A549 (cell line): ENCODE measurements around the gene TDRKH. TPM values are rescaled to one million over a fixed set of nuclear protein-coding genes. Genes with fewer than 3 reads are reported as not detected.

Experiments used
- ATAC-seq, 2 experiments: fragments of 200-7000 bp in 1 of 2; fragments of >200 bp in 1 of 2; cut with Nextera tagmentation in 1 of 2; cut with Tn5 transposase in 1 of 2; 3 replicates each; pipeline versions ENCODE4 v1.8.0 to v1.9.1; 2018 to 2020; ENCODE audit warnings: mild to moderate bottlenecking in 1 of 2, moderate library complexity in 1 of 2
- CTCF ChIA-PET: fragments of 300-600 bp; sonication (Branson Sonifier 250); formaldehyde crosslinking; extraction: SDS; loops from one replicate; lab custom pipeline; 2021; ENCODE audit warnings: antibody characterized with exemption, inconsistent platforms; lab: Yijun Ruan, JAX
- POLR2A ChIA-PET: fragments of 350-600 bp; formaldehyde crosslinking; extraction: SDS; loops from one replicate; lab custom pipeline; 2021; ENCODE audit warnings: antibody characterized with exemption, inconsistent platforms; lab: Yijun Ruan, JAX
- DNase-seq, 2 experiments: peaks; one replicate each; pipeline versions ENCODE4 v3.0.0 to v3.0.0-alpha.2; 2011 to 2016; ENCODE audit warnings: low read depth in 1 of 2, low spot score in 1 of 2
- FAIRE-seq: peaks from 2 replicates; lab custom pipeline; 2011; peaks lifted over from hg19 to GRCh38; lab: Jason Lieb, UNC
- H3K27ac ChIP-seq, 2 experiments: fragments of >200 bp; sonication (Bioruptor Twin); formaldehyde crosslinking; 3 replicates each; pipeline ENCODE4 v1.5.1; 2016 to 2017
- H3K4me1 ChIP-seq: fragments of >200 bp; sonication (Bioruptor Twin); formaldehyde crosslinking; 3 replicates; pipeline ENCODE4 v1.6.1; 2016
- H3K4me2 ChIP-seq: fragments of >200 bp; sonication (Bioruptor Twin); formaldehyde crosslinking; 3 replicates; pipeline ENCODE4 v1.6.1; 2016
- H3K4me3 ChIP-seq: fragments of >200 bp; sonication (Bioruptor Twin); formaldehyde crosslinking; 3 replicates; pipeline ENCODE4 v1.5.1; 2016
- H3K9me3 ChIP-seq: fragments of >200 bp; sonication (Bioruptor Twin); formaldehyde crosslinking; 3 replicates; pipeline ENCODE4 v1.6.1; 2016
- CBX8 ChIP-seq: fragments of 200-600 bp; sonication (generic); IDR thresholded peaks from 2 replicates; pipeline ENCODE4 v1.6.1; 2016
- CHD4 ChIP-seq: fragments of 200-600 bp; sonication (generic); IDR thresholded peaks from 2 replicates; pipeline ENCODE4 v1.6.1; 2016; ENCODE audit warnings: antibody characterized with exemption, mild to moderate bottlenecking, borderline replicate concordance
- EHF ChIP-seq: fragments of 250-450 bp; sonication (Bioruptor Pico); IDR thresholded peaks from 2 replicates; pipeline ENCODE4 v1.5.0; 2020; ENCODE audit warnings: mild to moderate bottlenecking
- EHMT2 ChIP-seq: fragments of 200-600 bp; sonication (generic); IDR thresholded peaks from 2 replicates; pipeline ENCODE4 v1.6.1; 2016; ENCODE audit warnings: antibody characterized with exemption, low read depth, mild to moderate bottlenecking, moderate library complexity
- ELK1 ChIP-seq: fragments of 150-350 bp; IDR thresholded peaks from 2 replicates; pipeline ENCODE4 v1.6.1; 2014; ENCODE audit warnings: low read depth, mild to moderate bottlenecking, low read length
- EP300 ChIP-seq, 2 experiments: fragments of >200 bp; sonication (Bioruptor Twin); formaldehyde crosslinking; IDR thresholded peaks; 2 replicates in 1 of 2; 3 replicates in 1 of 2; pipeline ENCODE4 v1.6.1; 2016 to 2017
- FOXS1 ChIP-seq: fragments of 250-450 bp; sonication (Bioruptor Pico); IDR thresholded peaks from 2 replicates; pipeline ENCODE4 v1.5.0; 2020; ENCODE audit warnings: mild to moderate bottlenecking, moderate library complexity
- GATA3 ChIP-seq: IDR thresholded peaks from 2 replicates; pipeline ENCODE4 v1.6.1; 2012; ENCODE audit warnings: borderline replicate concordance
- HDAC2 ChIP-seq: fragments of 200-600 bp; sonication (generic); IDR thresholded peaks from 2 replicates; pipeline ENCODE4 v1.6.1; 2016
- HOXA7 ChIP-seq: fragments of 250-450 bp; sonication (Bioruptor Pico); IDR thresholded peaks from 2 replicates; pipeline ENCODE4 v1.5.0; 2020; ENCODE audit warnings: mild to moderate bottlenecking, moderate library complexity
- JUN ChIP-seq, 2 experiments: fragments of >200 bp; sonication (Bioruptor Twin); formaldehyde crosslinking; IDR thresholded peaks; 2 replicates in 1 of 2; 3 replicates in 1 of 2; pipeline ENCODE4 v1.6.1; 2016 to 2017
- MAX ChIP-seq: IDR thresholded peaks from 2 replicates; pipeline ENCODE4 v1.6.1; 2012
- MYC ChIP-seq: IDR thresholded peaks from 2 replicates; pipeline ENCODE4 v1.6.1; 2012; ENCODE audit warnings: mild to moderate bottlenecking, inconsistent platforms, low read length, improper control_type of control experiment, borderline replicate concordance
- NFE2L2 ChIP-seq: fragments of 150-350 bp; conservative IDR thresholded peaks from 2 replicates; pipeline ENCODE4 v1.6.1; 2014; ENCODE audit warnings: low read length
- NPAS2 ChIP-seq: fragments of 250-450 bp; sonication (Bioruptor Pico); IDR thresholded peaks from 2 replicates; pipeline ENCODE4 v1.8.0; 2022; ENCODE audit warnings: mild to moderate bottlenecking, moderate library complexity, borderline replicate concordance
- PBX3 ChIP-seq: IDR thresholded peaks from 2 replicates; pipeline ENCODE4 v1.6.1; 2012
- POLR2A ChIP-seq: IDR thresholded peaks from 2 replicates; pipeline ENCODE4 v1.6.1; 2012; ENCODE audit warnings: mild to moderate bottlenecking, low read length
- RARB ChIP-seq: fragments of 250-450 bp; sonication (Bioruptor Pico); IDR thresholded peaks from 2 replicates; pipeline ENCODE4 v1.8.0; 2021; ENCODE audit warnings: mild to moderate bottlenecking, moderate library complexity
- RCOR1 ChIP-seq: fragments of 150-350 bp; IDR thresholded peaks from 2 replicates; pipeline ENCODE4 v1.6.1; 2014; ENCODE audit warnings: antibody characterized with exemption, low read length, low read depth
- RFX5 ChIP-seq: fragments of 450-650 bp; IDR thresholded peaks from 2 replicates; pipeline ENCODE4 v1.7.1; 2014; ENCODE audit warnings: antibody characterized with exemption, mild to moderate bottlenecking, moderate library complexity
- SMC3 ChIP-seq: fragments of >200 bp; sonication (Bioruptor Twin); formaldehyde crosslinking; IDR thresholded peaks from 3 replicates; pipeline ENCODE4 v1.6.1; 2018; ENCODE audit warnings: inconsistent platforms
- SREBF2 ChIP-seq: fragments of 450-650 bp; IDR thresholded peaks from 2 replicates; pipeline ENCODE4 v1.6.1; 2014; ENCODE audit warnings: mild to moderate bottlenecking, moderate library complexity
- TFCP2L1 ChIP-seq: fragments of 250-450 bp; sonication (Bioruptor Pico); IDR thresholded peaks from 2 replicates; pipeline ENCODE4 v1.5.0; 2021; ENCODE audit warnings: mild to moderate bottlenecking
- TP53 ChIP-seq: fragments of 250-450 bp; sonication (Bioruptor Pico); IDR thresholded peaks from 2 replicates; pipeline ENCODE4 v1.5.0; 2021; ENCODE audit warnings: mild to moderate bottlenecking, moderate library complexity
- USF2 ChIP-seq: fragments of 450-650 bp; IDR thresholded peaks from 2 replicates; pipeline ENCODE4 v1.6.1; 2014; ENCODE audit warnings: antibody characterized with exemption
- ZNF302 ChIP-seq: fragments of 250-450 bp; sonication (Bioruptor Pico); IDR thresholded peaks from 2 replicates; pipeline ENCODE4 v1.9.0; 2021; ENCODE audit warnings: inconsistent platforms, mild to moderate bottlenecking, moderate library complexity
- WGBS: methylation state at CpG from one replicate; pipeline ENCODE4 v1.1.6; 2017; ENCODE audit errors: missing lambda C conversion rate; 5-methylcytosine and 5-hydroxymethylcytosine counted together
- polyA plus RNA-seq, 4 experiments: library from polyadenylated mRNA; depleted of rRNA in 3 of 4; stranded (reverse); fragments of >200 nt; fragmentation: RNase III in 1 of 4; extraction: RNeasy Plus Mini Kit Qiagen cat#74134 plus additional on column Dnase treatment in 1 of 4; gene quantifications; 2 replicates in 3 of 4; 3 replicates in 1 of 4; pipeline ENCODE4 v1.2.3, GENCODE V29; 2011 to 2017
- TF ChIP-seq, protein P1 (sequence below): fragments of >200 bp; sonication (Bioruptor Twin); formaldehyde crosslinking; IDR thresholded peaks from 3 replicates; pipeline ENCODE4 v1.5.1; 2016

TDRKH gene
- polyA plus RNA-seq, 2 of the 4 experiments (the other 2 are of a cell fraction) = 7.7 to 8.8 TPM

DNA sequence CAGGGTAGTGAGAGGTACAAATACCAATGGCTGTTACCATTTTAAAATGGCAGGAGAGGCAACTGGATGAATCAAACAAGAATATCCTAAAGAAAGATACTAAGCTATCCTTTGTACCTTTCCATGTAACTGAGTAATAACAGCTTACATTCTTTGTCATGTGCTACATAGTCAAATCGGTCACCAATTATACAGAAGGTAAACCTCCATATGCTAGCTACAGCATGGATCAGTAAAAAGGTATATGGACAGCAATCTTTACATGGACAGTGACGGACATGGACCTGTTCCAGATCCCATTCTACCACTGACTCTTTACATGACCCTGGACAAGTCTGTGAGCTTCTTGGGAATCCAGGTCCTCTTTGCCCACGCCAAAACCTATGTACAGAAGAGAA lies 13.6 kb downstream of the TDRKH start:
- CTCF ChIA-PET = interaction anchor here (1.0 kb wide), 1 partner anchor 27 kb away, joined by 3 read pairs; no protein-coding TSS in a partner anchor
- H3K9me3 ChIP-seq = no peaks in the 10 kb centered on the region
- WGBS = 80% methylated on average over 3 of the region's 3 CpGs
- no peak for TF ChIP-seq ELK1
- TF ChIP-seq RFX5 = no peak
- no peak for TF ChIP-seq TFCP2L1 (CRISPR knock-in tag)
- no peak for TF ChIP-seq SREBF2
- no peak for TF ChIP-seq RCOR1
- TF ChIP-seq, all 56 proteins: peak for 0
- DNase-seq (no peak), ATAC-seq (no peak), FAIRE-seq (no peak)
- no peak overlapping the region for H3K27ac ChIP-seq
- POLR2A ChIA-PET = no interaction called here
- H3K4me2 ChIP-seq = no peak overlapping the region
- H3K4me1 ChIP-seq = no peaks in the 10 kb centered on the region
- no peak overlapping the region for H3K4me3 ChIP-seq

- FAIRE-seq = no peak
- CTCF ChIA-PET = interaction anchor here (1.0 to 2.0 kb wide), 4 partner anchors 12 to 41 kb away, joined by 3 to 8 read pairs (median 3); no protein-coding TSS in a partner anchor
Measured at GRCh38 chr1:151775894-151776664, 14.2 kb downstream of the TDRKH start.

DNA sequence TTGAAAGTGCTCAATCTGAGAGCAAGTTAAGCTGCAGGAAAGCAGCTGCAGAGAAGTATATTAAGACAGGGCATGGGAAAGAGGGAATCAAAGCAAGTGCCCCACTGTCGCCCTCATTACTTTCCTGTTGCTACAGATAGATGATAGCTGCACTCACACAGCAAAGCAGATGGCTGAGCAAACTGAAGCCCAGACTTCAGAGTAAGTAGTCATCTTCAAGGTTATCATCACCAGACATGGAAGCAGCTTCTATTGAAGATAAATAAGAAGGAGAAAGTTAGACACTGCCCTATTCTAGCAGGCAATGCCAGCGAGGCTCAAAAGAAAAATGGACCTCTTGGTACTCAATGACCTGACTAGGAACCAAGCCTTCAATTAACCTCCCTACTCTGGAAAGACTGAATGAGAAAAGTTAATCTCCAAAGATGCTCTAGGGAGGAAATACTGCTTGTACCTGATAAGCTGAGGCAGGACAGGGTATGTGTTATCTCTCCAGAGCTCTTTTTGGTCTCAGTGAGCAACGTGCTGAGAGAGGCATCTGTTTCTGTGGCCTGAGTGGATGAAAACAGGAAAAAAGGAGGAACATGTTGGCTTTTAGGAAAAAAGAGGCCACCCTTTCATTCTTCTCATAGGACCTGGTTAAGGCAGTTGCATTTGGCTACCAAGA lies 15.9 kb downstream of the TDRKH start:
- WGBS = 59% methylated on average over 3 of the region's 3 CpGs
- no peak overlapping the region for H3K27ac ChIP-seq
- H3K9me3 ChIP-seq = no peaks in the 10 kb centered on the region
- TF ChIP-seq HOXA7 (CRISPR knock-in tag) (no peak), POLR2A (no peak), JUN (IDR thresholded peaks at IDR 0.05) (no peak), HDAC2 (no peak), NPAS2 (CRISPR knock-in tag) (no peak), GATA3 (no peak), MYC (no peak), USF2 (no peak), TP53 (CRISPR knock-in tag) (no peak), EP300 (IDR thresholded peaks at IDR 0.05) (no peak), RCOR1 (no peak), ZNF302 (CRISPR knock-in tag) (no peak), CHD4 (no peak), EHF (no peak), MAX (no peak), SMC3 (no peak), RARB (CRISPR knock-in tag) (no peak), EHMT2 (no peak), ELK1 (no peak)
- TF ChIP-seq, protein P1, sequence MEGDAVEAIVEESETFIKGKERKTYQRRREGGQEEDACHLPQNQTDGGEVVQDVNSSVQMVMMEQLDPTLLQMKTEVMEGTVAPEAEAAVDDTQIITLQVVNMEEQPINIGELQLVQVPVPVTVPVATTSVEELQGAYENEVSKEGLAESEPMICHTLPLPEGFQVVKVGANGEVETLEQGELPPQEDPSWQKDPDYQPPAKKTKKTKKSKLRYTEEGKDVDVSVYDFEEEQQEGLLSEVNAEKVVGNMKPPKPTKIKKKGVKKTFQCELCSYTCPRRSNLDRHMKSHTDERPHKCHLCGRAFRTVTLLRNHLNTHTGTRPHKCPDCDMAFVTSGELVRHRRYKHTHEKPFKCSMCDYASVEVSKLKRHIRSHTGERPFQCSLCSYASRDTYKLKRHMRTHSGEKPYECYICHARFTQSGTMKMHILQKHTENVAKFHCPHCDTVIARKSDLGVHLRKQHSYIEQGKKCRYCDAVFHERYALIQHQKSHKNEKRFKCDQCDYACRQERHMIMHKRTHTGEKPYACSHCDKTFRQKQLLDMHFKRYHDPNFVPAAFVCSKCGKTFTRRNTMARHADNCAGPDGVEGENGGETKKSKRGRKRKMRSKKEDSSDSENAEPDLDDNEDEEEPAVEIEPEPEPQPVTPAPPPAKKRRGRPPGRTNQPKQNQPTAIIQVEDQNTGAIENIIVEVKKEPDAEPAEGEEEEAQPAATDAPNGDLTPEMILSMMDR = no peak
- ATAC-seq = no peak
- CTCF ChIA-PET = interaction anchor here (0.7 to 2.8 kb wide), 6 partner anchors 9 to 120 kb away, joined by 3 to 8 read pairs (median 5); no protein-coding TSS in a partner anchor
- DNase-seq = no peak
- POLR2A ChIA-PET = no interaction called here
- H3K4me1 ChIP-seq = no peaks in the 10 kb centered on the region
- no peak overlapping the region for H3K4me2 ChIP-seq
- FAIRE-seq = no peak
- H3K4me3 ChIP-seq = no peak overlapping the region

More at GRCh38 chr1:151775894-151776664, 14.2 kb downstream of the TDRKH start:
- TF ChIP-seq HDAC2 (no peak), GATA3 (no peak), NFE2L2 (no peak), FOXS1 (no peak), CBX8 (no peak), PBX3 (no peak)
- TF ChIP-seq, all 56 proteins: peak for 0
- no peak for ATAC-seq
- Histone ChIP-seq H3K27ac (no peak overlapping the region), H3K4me1 (no peaks in the 10 kb centered on the region), H3K4me2 (no peak overlapping the region), H3K9me3 (no peaks in the 10 kb centered on the region), H3K4me3 (no peak overlapping the region)
- DNase-seq = no peak
- WGBS = 92% methylated on average over 7 of the region's 7 CpGs
- POLR2A ChIA-PET = no interaction called here
